Mesothelial cell of epicardium (in vitro differentiated cells): ENCODE measurements around the gene PHAF1. TPM values are rescaled to one million over a fixed set of nuclear protein-coding genes. Genes with fewer than 3 reads are reported as not detected.

ENCODE experiments used
- DNase-seq, 2 experiments: peaks; one replicate each; pipeline ENCODE4 v3.0.0; 2021; ENCODE audit warnings: low spot score in 2 of 2; ENCODE audit not compliant: unreplicated experiment in 2 of 2
- H3K27ac Mint-ChIP-seq: 2 replicates; pipeline ENCODE4 v1.8.0; 2021; ENCODE audit warnings: mixed read lengths
- H3K27me3 Mint-ChIP-seq: 2 replicates; pipeline ENCODE4 v1.8.0; 2021; ENCODE audit warnings: low read depth, mixed read lengths
- H3K36me3 Mint-ChIP-seq: 2 replicates; pipeline ENCODE4 v1.8.0; 2021; ENCODE audit warnings: mixed read lengths
- H3K4me1 Mint-ChIP-seq: 2 replicates; pipeline ENCODE4 v1.8.0; 2021; ENCODE audit warnings: mixed read lengths
- H3K4me3 Mint-ChIP-seq: 2 replicates; pipeline ENCODE4 v1.8.0; 2021; ENCODE audit warnings: mild to moderate bottlenecking, moderate library complexity, mixed read lengths
- H3K9me3 Mint-ChIP-seq: 2 replicates; pipeline ENCODE4 v1.8.0; 2021; ENCODE audit warnings: mixed read lengths
- CTCF ChIP-seq: fragments of 200-600 bp; sonication (generic); IDR thresholded peaks from one replicate; pipeline ENCODE4 v1.5.0; 2021; ENCODE audit warnings: antibody characterized with exemption; ENCODE audit not compliant: unreplicated experiment
- total RNA-seq: library from RNA; stranded (reverse); gene quantifications from 3 replicates; pipeline ENCODE4 v1.2.1, GENCODE V29; 2021

Gene PHAF1
- total RNA-seq, 1 donor from 2014 or later, result 20.9 TPM

GRCh38 chr16:67077871-67078270 lies 31.9 kb upstream of the PHAF1 start:
- no peaks in the 10 kb centered on the region for H3K27me3 Mint-ChIP-seq
- TF ChIP-seq CTCF, result no peak
- DNase-seq, result no peak
- peaks cover 4% of the 10 kb centered on the region for H3K36me3 Mint-ChIP-seq
- no peaks in the 10 kb centered on the region for H3K9me3 Mint-ChIP-seq
- no peaks in the 10 kb centered on the region for H3K4me1 Mint-ChIP-seq
- H3K4me3 Mint-ChIP-seq, result no peak overlapping the region
- no peak overlapping the region for H3K27ac Mint-ChIP-seq

GRCh38 chr16:67082100-67082499 lies 27.6 kb upstream of the PHAF1 start:
- H3K9me3 Mint-ChIP-seq, result no peaks in the 10 kb centered on the region

GRCh38 chr16:67082891-67083290 lies 26.9 kb upstream of the PHAF1 start:
- Mint-ChIP-seq H3K36me3 (peaks cover 12% of the 10 kb centered on the region), H3K9me3 (no peaks in the 10 kb centered on the region), H3K27ac (no peak overlapping the region), H3K27me3 (no peaks in the 10 kb centered on the region), H3K4me1 (no peaks in the 10 kb centered on the region), H3K4me3 (no peak overlapping the region)
- no peak for TF ChIP-seq CTCF
- no peak for DNase-seq

More at GRCh38 chr16:67082100-67082499, 27.6 kb upstream of the PHAF1 start:
- peaks cover 12% of the 10 kb centered on the region for H3K36me3 Mint-ChIP-seq
- no peaks in the 10 kb centered on the region for H3K27me3 Mint-ChIP-seq
- no peaks in the 10 kb centered on the region for H3K4me1 Mint-ChIP-seq
- DNase-seq, result no peak
- no peak overlapping the region for H3K4me3 Mint-ChIP-seq
- H3K27ac Mint-ChIP-seq, result no peak overlapping the region
- TF ChIP-seq CTCF, result no peak

GRCh38 chr16:67084345-67085028 lies 25.3 kb upstream of the PHAF1 start:
- TF ChIP-seq CTCF, result no peak
- Mint-ChIP-seq H3K27me3 (no peaks in the 10 kb centered on the region), H3K27ac (no peak overlapping the region), H3K4me1 (no peaks in the 10 kb centered on the region), H3K9me3 (no peaks in the 10 kb centered on the region), H3K36me3 (peaks cover 12% of the 10 kb centered on the region), H3K4me3 (no peak overlapping the region)
- DNase-seq, result no peak

GRCh38 chr16:67086822-67087221 lies 22.9 kb upstream of the PHAF1 start:
- no peak for DNase-seq
- no peaks in the 10 kb centered on the region for H3K27me3 Mint-ChIP-seq
- H3K27ac Mint-ChIP-seq, result no peak overlapping the region
- TF ChIP-seq CTCF, result no peak
- no peaks in the 10 kb centered on the region for H3K9me3 Mint-ChIP-seq
- peaks cover 10% of the 10 kb centered on the region for H3K36me3 Mint-ChIP-seq
- H3K4me3 Mint-ChIP-seq, result no peak overlapping the region
- H3K4me1 Mint-ChIP-seq, result peaks cover 5% of the 10 kb centered on the region
